Caki2 (cell line): Measurements from ENCODE around the gene MAST2. TPM values are rescaled to one million over a fixed set of nuclear protein-coding genes. Genes with fewer than 3 reads are reported as not detected.
"Not testable (repeated sequence)": the region's sequence is repeated elsewhere in the genome, so short reads cannot be mapped to it uniquely, and the experiment has no call there.

ENCODE experiments used
- DNase-seq: peaks from one replicate; pipeline ENCODE4 v3.0.0-alpha.2; 2015; ENCODE audit warnings: low read depth
- in situ Hi-C: cut with HindIII; loops from 2 replicates; pipeline ENCODE4 v1.10.0; 2016; ENCODE audit warnings: low sequenced_read_pairs, low pct_unique_long_range_greater_than_20kb, mixed read lengths
- total RNA-seq: library from RNA; depleted of rRNA; stranded (reverse); fragments of >200 nt; shearing (Covaris generic); gene quantifications from 2 replicates; pipeline ENCODE4 v1.2.3, GENCODE V29; 2014; ENCODE audit warnings: low replicate concordance

The MAST2 gene
- total RNA-seq, 1 experiment from 2014 or later: 27.5 TPM

DNA sequence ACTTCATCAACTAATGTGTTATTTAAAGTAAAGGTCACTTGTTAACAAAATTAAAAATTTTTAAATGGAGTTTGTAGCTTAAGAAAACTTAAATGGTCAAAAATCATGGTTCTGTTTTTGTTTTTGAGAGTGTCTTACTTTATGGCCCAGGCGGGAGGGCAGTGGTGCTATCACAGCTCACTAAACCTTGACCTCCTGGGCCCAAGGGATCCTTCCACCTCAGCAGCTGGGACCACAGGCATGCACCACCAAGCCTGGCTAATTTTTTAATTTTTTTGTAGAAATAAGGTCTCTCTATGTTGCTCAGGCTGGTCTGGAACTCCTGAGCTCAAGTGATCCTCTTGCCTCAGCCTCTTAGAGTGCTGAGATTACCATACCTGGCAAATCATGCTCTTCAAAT, 111.4 kb downstream of the MAST2 start:
- in situ Hi-C loops: no loop called here
- no peak for DNase-seq

DNA sequence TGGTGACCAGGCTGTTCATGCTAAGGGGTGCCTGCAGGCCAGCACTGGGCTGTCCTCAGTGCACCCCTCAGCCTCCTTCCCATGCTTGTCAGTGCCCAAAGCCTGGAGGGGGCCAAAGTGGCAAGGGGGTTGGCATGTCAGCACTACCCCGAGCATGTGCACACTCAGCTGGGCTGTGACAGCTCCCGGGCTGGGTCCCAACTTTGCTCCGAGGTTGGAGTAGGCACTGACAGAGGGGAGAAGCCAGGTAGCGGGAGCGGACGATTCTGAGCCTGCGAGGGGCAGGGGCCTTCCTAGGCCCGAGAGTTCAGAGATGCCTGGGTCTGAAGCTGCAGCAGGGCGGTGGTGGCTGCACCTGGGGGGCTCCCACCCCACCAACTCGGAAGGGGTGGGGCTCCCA, 119.0 kb downstream of the MAST2 start:
- no peak for DNase-seq
- in situ Hi-C loops: no loop called here

DNA sequence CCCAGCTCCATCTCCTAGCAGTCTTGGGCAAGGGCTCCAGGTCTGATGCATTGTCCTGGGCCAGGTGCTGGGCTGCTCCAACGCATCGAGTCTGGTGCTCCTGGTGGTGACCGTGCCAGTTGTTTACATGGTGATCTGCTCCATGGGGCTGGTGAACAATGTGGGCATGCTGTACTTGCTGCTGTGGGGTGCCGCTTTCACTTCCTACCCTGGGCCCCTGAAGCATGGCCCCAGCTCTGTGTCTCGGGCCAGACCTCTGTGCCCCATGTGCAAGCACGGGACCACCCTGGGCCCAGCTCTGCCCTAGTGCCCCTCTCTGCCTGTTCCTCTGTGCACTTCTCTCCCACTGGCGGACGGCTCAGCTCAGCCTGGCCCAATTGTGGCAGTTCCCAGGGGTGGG, 119.4 kb downstream of the MAST2 start:
- no peak for DNase-seq
- in situ Hi-C loops: no loop called here

DNA sequence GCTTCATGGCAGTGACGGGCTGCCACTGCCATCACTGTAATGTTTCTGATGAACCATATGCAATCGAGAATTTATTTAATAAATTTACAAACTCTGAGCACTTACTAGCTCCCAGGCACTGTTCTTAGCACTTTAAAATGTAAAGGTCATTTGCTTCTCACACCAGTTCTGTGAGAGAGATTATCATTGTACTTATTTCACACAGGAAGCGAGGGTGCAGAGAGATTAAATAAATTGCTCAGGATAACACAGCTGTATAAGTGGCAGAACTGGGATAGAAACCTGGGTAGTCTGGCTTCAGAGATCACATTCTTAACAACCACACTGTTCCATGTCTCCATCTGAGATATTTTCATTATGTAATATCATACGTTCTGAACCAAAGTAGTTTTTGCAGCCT, 119.9 kb downstream of the MAST2 start:
- in situ Hi-C loops: no loop called here
- DNase-seq: no peak

GRCh38 chr1:45924736-45925135, 121.3 kb downstream of the MAST2 start:
- no peak for DNase-seq
- in situ Hi-C loops: no loop called here

DNA sequence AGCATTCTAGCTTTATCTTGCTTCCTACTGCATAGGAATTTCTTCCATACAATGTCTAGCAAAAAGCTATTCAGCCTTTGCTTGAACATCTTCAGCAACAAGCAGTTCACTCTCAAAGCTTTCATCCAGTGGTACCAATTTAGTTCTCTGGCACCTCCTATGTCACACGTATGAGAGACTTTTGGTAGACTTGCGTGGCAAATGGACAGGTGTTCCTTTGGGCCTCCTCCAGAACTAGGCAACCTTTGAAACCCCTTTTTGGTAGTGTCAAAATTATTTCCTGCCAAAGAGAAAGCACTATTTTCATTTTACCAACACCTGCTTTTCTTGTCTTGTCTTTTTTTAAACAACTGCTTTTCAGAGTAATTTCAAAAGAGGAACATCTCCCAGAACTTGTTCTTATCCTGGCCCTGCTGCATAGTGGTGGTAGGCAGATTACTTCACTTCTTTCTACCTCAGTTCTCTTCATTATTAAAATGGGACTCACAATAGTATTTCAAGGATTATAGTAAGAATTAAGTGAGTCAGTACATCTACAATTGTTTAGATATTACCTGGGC, 122.4 kb downstream of the MAST2 start:
- in situ Hi-C loops: no loop called here
- no peak for DNase-seq

- no peak for DNase-seq
- in situ Hi-C loops: no loop called here
These were observed 122.9 kb downstream of the MAST2 start for GRCh38 chr1:45926330-45926729.

DNA sequence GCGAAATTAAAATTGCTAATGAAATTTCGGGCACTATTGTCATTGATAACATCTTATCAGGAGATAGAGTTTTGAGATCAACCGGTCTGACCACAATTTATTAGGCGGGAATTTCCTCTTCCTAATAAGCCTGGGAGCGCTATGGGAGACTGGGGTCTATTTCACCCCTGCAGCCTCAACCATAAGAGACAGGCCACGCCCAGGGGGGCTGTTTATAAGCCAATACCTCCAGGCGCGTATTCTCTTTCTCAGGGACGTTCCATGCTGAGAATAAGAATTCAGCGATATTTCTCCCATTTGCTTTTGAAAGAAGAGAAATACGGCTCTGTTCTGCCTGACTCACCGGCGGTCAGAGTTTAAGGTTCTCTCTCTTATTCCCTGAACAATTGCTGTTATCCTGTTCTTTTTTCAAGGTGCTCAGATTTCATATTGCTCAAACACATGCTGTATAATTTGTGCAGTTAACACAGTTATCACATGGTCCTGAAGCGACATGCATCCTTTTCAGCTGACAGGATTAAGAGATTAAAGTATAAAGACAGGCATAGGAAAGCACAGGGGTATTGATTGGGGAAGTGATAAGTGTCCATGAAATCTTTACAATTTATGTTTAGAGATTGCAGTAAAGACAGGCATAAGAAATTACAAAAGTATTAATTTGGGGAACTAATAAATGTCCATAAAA, 124.0 kb downstream of the MAST2 start:
- DNase-seq, in situ Hi-C loops: not testable (repeated sequence)

DNA sequence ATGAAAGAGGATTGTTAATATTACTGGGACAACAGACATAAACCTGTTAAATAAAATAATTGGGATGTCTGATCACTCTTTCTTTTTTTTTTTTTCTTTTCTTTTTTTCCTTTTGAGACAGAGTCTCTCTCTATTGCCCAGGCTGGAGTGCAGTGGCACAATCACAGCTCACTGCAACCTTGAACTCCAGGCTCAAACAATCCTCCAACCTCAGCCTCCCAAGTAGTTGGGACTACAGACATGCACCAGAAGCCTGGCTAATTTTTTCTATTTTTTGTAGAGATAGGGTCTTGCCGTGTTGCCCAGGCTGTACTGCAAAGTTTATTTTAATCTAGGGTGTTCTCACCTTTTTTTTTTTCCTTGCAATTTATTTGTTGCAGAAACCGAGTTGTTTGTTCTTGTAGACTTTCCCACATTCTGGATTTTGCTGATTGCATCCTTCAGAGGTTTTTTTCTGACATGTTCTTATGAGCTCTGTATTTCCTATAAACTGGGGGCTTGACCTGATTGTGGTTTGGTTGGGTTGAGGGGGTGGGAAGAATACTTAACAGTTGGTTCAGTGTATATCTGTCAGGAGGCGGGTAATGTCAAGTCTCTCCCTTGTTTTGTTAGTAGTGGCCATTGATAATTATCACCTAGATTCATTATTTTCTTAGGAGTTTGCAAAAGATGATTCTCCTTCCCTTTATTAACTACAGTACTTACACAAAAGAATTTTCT, 125.2 kb downstream of the MAST2 start:
- in situ Hi-C loops: no loop called here
- DNase-seq: no peak

DNA sequence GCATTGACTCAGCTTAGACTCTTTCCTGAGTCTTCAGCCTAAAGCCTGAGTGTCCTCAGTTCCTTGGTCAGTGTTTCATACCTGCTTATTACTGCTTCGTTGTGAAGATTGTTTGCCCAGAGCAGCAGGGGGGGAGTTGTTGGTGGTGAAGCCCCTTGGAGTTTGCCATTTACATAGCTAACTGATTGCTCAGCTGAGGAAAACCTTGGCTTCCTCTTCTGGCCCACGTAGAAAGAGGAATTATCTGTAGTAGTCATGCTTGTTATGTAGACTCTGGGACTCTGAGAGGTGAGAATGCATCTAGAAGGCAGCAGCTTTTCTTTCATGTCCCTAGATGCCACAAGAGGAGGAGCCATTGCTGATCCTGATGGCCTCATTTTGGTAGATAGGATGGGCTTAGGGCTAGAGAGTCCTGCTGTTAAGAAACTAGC, 125.9 kb downstream of the MAST2 start:
- DNase-seq: peak; percentile 10
- in situ Hi-C loops: no loop called here

GRCh38 chr1:45930258-45931150, 127.1 kb downstream of the MAST2 start:
- no peak for DNase-seq

GRCh38 chr1:45932205-45932604, 128.8 kb downstream of the MAST2 start:
- DNase-seq, in situ Hi-C loops: not testable (repeated sequence)

More at GRCh38 chr1:45930258-45931150, 127.1 kb downstream of the MAST2 start:
- in situ Hi-C loops: no loop called here

GRCh38 chr1:45934947-45935346, 131.5 kb downstream of the MAST2 start:
- no peak for DNase-seq
- in situ Hi-C loops: no loop called here

GRCh38 chr1:45938029-45938428, 134.6 kb downstream of the MAST2 start:
- DNase-seq: no peak
- in situ Hi-C loops: no loop called here

GRCh38 chr1:45942411-45942810, 139.0 kb downstream of the MAST2 start:
- DNase-seq: no peak
- in situ Hi-C loops: no loop called here

DNA sequence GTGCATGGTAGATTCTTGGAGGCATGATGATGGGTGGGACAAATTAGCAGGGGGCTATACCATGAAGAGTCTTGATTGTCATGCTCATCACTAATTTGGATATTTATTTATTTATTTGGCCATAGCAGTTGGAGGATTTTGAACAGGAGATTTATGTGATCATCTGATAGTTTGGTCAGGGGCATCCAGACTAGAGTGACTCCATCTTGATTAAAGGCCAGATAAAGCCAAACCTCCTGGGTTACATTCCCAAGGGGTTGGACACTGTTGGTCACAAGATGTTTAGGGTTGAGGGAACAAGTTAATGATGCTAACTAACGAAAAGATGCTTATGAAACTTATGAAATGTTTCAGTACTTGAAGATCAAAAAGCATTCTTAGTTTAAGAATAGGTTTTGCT, 139.8 kb downstream of the MAST2 start:
- in situ Hi-C loops: no loop called here
- DNase-seq: no peak

DNA sequence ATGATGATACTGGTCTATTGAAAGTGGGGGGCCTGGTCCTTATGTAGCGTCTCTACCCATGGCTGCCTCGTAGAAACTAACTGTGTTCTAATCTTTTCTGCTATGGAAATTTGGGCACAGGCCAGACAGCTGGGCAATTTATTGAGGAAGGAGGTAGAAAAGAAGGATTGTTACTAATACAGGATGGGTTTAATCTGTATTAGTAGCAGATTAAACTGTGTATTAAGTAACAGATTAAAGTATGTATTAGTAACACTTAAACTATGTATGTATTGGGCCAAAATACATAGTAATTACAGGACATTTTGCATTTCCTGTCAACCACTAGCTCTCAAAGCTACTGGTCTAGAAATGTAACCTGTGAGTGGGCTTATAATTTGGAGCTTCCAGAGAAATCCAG, 142.0 kb downstream of the MAST2 start:
- in situ Hi-C loops: no loop called here
- DNase-seq: no peak

- DNase-seq, in situ Hi-C loops: not testable (repeated sequence)
These were observed 146.1 kb downstream of the MAST2 start for GRCh38 chr1:45949462-45949861.

DNA sequence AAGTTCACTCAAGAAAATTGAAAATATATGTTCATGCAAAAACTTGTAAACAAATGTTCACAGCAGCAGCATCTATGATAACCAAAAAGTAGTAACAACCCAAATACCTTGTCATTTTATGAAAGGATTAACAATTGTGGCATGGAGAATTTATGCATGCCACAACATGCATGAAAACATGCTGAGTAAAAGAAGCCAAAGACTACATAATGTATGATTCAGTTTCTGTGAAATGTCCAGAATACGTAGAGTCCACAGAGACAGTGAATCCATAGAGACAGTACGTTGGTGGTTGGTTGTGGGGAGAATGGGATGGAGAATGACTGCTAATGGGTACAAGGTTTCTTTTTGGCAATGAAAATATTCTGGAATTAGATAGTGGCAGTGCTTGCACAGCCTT, 148.7 kb downstream of the MAST2 start:
- no peak for DNase-seq
- in situ Hi-C loops: no loop called here
